DMS153 treated with DMSO at 0.1 percent for 48 hours (cell line): ENCODE results near the gene DDIT4L.
A peak's percentile ranks its signal among the peaks of the same experiment; 100 is the strongest.
"Not testable (repeated sequence)": the region's sequence is repeated elsewhere in the genome, so short reads cannot be mapped to it uniquely, and the experiment has no call there.

Source experiments
- DNase-seq: peaks from one replicate; lab custom pipeline; 2025; ENCODE audit not compliant: unreplicated experiment; lab: John Stamatoyannopoulos, UW

The DDIT4L gene

GRCh38 chr4:100189820-100190642 lies at the start of gene DDIT4L:
Gene DDIT4L, minus strand, starts transcription at chr4:100190468. Its CDS starts 485 bp downstream, at chr4:100189983.
- peak; percentile 9 for DNase-seq

GRCh38 chr4:100240008-100240407 lies 49.7 kb upstream of the DDIT4L start:
- no peak for DNase-seq

GRCh38 chr4:100224721-100225120 lies 34.5 kb upstream of the DDIT4L start:
- no peak for DNase-seq

- no peak for DNase-seq
Measured at GRCh38 chr4:100224160-100224559, 33.9 kb upstream of the DDIT4L start.

GRCh38 chr4:100208964-100209363 lies 18.7 kb upstream of the DDIT4L start:
- no peak for DNase-seq

GRCh38 chr4:100208459-100208858 lies 18.2 kb upstream of the DDIT4L start:
- DNase-seq: no peak

GRCh38 chr4:100206850-100207249 lies 16.6 kb upstream of the DDIT4L start:
- no peak for DNase-seq

GRCh38 chr4:100198061-100198460 lies 7.8 kb upstream of the DDIT4L start:
- no peak for DNase-seq

GRCh38 chr4:100196388-100197071 lies 6.3 kb upstream of the DDIT4L start:
- not testable (repeated sequence) for DNase-seq

GRCh38 chr4:100190643-100191600 lies 654 bp upstream of the DDIT4L start:
- no peak for DNase-seq

- DNase-seq: no peak
Measured at GRCh38 chr4:100188829-100189228, 1.4 kb downstream of the DDIT4L start.

- no peak for DNase-seq
Measured at GRCh38 chr4:100187781-100188180, 2.5 kb downstream of the DDIT4L start.

GRCh38 chr4:100184787-100185186 lies 5.5 kb downstream of the DDIT4L start:
- no peak for DNase-seq

GRCh38 chr4:100177855-100178254 lies 12.4 kb downstream of the DDIT4L start:
- DNase-seq: no peak

- DNase-seq: no peak
Measured at GRCh38 chr4:100177126-100177525, 13.1 kb downstream of the DDIT4L start.

GRCh38 chr4:100175858-100176257 lies 14.4 kb downstream of the DDIT4L start:
- DNase-seq: no peak

GRCh38 chr4:100174985-100175383 lies 15.3 kb downstream of the DDIT4L start:
- no peak for DNase-seq

GRCh38 chr4:100170986-100171385 lies 19.3 kb downstream of the DDIT4L start:
- no peak for DNase-seq

GRCh38 chr4:100169491-100170485 lies 20.5 kb downstream of the DDIT4L start:
- DNase-seq: no peak

- DNase-seq: no peak
Measured at GRCh38 chr4:100168521-100168920, 21.7 kb downstream of the DDIT4L start.
